HG03442 (cell line): ENCODE results near the gene SKIC2.
"Not testable (repeated sequence)": the region's sequence is repeated elsewhere in the genome, so short reads cannot be mapped to it uniquely, and the experiment has no call there.

Source experiments
- ATAC-seq: cut with Tn5 transposase; IDR thresholded peaks from one replicate; pipeline ENCODE4 v1.9.1; 2021; ENCODE audit warnings: mild to moderate bottlenecking, moderate library complexity; ENCODE audit not compliant: unreplicated experiment

The SKIC2 gene

DNA sequence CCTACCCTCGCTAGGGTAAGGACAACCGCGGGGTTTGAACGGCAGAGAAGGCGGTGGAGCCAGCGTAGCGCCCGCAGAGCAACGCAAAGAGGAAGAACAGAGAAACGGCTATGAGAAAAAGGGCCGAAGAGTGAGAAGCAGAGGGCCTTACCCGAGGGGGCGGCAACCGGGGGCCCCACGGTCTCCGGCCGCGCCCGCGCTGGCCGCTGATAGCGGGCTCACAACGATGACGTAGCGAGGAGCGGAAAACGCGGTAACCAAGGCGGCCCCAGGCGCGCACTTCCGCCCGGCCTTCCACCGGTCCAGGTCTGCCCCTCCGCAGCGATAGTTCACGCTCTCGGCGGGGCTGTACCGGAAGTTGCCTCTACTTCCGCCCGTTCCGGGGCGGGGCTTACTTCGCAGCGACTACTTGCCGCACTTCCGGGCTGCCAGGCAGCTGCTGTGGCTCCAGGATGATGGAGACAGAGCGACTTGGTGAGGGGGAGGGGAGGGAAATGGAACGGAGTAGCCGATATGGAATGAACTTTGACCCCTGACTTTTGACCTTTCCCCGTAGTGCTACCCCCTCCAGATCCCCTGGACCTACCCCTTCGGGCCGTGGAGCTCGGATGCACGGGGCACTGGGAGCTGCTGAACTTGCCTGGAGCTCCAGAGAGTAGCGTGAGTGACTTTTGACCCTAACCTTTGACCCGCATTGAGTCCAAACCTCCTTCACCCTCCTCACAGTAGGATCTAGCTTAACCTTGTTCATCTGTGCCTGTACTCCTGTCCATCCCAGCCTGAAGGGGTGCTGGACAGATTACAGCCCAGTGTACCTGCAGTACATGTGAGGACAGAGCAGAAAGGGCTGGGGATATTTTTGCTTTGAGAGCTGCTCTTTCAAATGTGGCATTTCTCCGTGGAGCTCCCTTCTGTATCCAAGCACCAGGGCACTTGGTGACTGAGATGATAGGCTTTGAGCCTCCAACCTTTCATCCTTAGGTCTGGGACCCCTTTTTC is at the start of gene SKIC2, which contains the start of gene NELFE:
Gene SKIC2, plus strand, starts transcription at position 435 of the 999 bp plus-strand sequence. Its CDS starts 18 bp downstream, at position 453.
Gene NELFE, minus strand, starts transcription at position 231 of the 999 bp plus-strand sequence. CDS start 525 bp downstream, outside the sequence.
- peak; percentile 96 for ATAC-seq

DNA sequence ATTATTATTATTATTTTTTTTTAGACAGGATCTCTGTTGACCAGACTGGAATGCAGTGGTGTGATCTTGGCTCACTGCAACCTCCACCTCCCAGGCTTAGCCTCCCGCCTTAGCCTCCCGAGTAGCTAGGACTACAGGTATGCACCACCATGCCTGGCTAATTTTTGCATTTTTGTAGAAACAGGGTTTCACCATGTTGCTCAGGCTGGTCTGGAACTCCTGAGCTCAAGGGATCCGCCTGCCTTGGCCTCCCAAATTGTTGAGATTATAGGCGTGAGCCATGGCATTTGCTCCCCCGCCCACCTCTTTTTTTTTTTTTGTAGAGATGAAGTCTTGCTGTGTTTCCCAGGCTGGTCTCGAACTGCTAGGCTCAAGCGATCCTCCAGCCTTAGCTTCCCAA is 49.7 kb upstream of the SKIC2 start:
- not testable (repeated sequence) for ATAC-seq

- no peak for ATAC-seq
Observed at GRCh38 chr6:31911826-31912585, 47.0 kb upstream of the SKIC2 start.

- ATAC-seq, result no peak
Observed at GRCh38 chr6:31915351-31915750, 43.6 kb upstream of the SKIC2 start.

GRCh38 chr6:31915756-31916155 is 43.2 kb upstream of the SKIC2 start:
- no peak for ATAC-seq

DNA sequence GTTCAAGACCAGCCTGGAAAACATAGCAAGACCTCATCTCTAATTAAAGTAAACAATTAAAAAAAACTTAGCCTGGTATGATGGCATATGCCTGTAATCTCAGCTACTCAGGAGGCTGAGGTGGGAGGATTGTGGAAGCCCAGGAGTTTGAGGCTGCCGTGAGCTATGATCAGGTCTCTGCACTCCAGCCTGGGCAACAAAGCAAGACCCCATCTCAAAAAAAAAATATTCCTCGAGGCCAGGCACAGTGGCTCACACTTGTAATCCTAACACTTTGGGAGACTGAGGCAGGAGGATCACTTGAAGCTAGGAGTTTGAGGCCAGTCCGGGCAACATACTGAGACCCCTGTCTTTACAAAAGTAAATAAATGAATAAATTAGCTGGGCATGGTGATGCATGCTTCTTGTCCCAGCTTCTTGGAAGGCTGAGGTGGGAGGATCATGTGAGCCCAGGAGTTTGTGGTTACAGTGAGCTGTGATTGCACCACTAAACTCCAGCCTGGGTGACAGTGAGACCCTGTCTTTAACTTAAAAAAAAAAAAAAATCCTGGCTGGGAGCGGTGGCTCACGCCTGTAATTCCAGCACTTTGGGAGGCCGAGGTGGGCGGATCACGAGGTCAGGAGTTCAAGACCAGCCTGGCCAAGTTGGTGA is 40.8 kb upstream of the SKIC2 start:
- no peak for ATAC-seq

DNA sequence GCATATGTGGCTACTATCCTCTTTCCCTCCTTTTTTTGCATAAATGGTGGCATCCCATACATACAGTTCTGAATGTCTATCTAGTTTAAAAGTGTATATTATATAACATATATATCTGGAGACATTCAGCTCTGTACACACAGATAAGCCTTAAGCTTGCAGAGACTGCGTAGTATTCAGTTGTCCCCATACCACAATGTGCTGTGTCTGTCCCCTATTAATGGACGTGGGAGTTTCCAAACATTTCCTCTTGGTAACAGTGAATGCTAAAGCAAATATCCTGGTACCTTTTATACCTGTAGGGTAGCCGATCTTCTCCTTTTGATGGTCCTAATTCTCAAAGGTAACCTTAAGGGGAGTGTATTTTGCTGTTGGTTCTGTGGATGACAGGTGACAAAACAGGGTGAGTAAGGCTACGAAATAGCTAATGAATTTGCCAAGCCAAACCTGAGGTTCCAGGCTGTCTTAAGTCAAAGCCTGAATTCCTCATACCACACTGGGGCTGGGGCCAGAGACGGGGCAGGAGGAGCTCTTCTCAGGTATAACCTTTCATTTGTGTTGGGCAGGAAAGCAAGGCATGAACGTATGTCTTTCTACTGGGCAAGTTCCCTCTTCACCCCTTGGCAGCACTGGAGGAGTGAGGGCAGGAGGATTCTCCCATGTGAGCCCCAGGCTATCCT is 39.2 kb upstream of the SKIC2 start:
- ATAC-seq, result no peak

DNA sequence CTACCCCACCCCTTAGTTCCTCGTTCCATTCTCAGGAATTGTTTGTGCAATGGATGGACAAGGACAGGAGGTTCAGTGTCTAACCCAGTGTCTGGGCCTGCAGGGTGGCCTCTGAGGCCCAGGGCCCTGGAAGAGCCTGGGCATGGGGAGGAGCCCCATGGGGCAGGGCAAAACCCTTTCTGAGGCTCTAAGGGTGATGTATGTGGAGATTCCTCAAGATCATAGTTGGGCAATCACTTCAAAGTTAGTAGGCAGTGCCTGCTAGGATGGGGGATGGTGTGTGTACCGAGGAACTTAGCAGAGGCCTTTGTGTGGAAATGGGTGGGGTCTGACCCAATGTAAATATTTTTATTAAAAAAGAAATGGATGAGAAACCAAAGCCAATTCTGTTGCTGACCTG is 38.2 kb upstream of the SKIC2 start:
- no peak for ATAC-seq

DNA sequence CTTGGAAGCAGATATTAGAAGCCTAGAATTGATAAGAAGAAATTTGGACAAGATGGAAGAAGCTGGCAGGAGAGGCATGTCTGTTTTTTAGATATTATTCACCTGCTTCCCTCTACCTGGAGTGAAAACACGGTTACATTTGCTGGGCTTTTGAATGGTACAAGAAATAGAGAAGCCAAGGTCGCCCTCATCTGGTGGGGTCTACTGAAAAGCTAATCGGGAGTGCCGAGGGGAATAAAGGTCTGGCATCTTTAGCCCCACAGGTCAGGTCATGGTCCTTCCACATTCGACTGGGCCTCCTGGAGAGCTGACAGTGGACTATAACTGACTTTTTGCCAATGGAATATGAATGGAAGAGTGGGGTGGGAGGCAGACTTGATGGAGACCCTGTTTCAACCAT is 36.0 kb upstream of the SKIC2 start:
- ATAC-seq, result no peak

DNA sequence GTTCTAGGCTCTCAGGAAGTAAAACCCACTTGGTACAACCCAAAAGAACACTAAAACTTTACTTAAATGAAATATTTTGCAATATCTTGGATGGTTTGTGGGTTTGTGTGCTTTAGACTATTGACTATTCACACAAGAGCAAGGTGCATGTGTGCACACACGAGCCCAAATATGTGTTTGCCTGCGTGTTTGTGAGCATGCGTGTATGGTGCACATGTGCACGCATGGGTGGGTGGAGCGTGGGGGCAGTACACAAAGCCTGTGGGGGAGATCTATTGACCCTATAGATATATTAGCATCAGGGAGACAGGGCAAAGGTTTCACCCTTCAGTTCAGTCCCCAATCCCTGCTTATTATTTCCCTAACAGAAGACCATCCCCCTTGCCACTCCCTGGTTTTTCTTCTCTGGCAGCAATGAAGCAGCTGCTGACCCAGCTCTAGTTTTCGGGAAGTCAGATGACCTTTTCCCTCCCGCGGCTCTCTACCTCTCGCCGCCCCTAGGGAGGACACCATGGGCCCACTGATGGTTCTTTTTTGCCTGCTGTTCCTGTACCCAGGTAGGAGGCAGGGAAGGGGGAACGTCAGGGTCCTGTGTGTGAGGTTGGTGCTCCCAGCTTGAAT is 31.6 kb upstream of the SKIC2 start, which contains the start of gene C2:
Gene C2, plus strand, starts transcription at position 476 of the 621 bp plus-strand sequence. Its CDS starts 36 bp downstream, at position 512.
- ATAC-seq, result no peak

DNA sequence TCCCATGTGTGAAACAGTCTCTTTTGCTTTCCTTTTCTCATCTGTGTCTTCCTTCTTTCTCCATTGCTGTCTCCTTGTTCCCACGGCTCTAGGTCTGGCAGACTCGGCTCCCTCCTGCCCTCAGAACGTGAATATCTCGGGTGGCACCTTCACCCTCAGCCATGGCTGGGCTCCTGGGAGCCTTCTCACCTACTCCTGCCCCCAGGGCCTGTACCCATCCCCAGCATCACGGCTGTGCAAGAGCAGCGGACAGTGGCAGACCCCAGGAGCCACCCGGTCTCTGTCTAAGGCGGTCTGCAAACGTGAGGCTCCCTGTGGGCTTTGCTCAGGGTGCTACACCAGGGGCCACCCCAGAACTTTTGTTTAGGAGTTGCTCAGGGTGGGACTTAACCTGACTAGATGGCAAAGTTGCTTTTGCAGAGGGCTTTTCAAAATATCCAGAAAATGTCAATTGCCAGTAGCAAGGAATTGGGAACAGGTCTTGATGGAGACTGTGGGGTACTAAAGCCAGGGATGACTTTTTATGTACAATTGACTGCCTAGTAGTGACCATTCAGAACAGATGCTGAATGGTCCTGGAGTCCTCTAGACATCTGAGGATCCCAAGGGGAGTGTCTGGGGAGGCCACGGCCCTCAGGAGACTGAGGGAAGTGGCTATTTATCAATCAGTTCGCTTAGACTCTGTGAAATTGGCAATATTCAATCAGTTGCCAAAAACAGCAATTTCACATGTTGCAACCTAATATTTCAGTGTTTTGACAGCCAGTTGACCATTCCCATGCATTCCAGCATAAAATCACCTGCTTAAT is 30.9 kb upstream of the SKIC2 start:
- ATAC-seq, result no peak

DNA sequence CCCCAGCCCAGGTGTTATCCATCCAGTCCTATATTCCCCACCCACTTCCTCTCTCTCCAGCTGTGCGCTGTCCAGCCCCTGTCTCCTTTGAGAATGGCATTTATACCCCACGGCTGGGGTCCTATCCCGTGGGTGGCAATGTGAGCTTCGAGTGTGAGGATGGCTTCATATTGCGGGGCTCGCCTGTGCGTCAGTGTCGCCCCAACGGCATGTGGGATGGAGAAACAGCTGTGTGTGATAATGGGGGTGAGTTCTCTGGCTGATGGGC is 30.4 kb upstream of the SKIC2 start:
- ATAC-seq, result no peak

- no peak for ATAC-seq
Observed at GRCh38 chr6:31930962-31931361, 28.0 kb upstream of the SKIC2 start.

GRCh38 chr6:31932137-31932536 is 26.8 kb upstream of the SKIC2 start:
- ATAC-seq, result not testable (repeated sequence)

DNA sequence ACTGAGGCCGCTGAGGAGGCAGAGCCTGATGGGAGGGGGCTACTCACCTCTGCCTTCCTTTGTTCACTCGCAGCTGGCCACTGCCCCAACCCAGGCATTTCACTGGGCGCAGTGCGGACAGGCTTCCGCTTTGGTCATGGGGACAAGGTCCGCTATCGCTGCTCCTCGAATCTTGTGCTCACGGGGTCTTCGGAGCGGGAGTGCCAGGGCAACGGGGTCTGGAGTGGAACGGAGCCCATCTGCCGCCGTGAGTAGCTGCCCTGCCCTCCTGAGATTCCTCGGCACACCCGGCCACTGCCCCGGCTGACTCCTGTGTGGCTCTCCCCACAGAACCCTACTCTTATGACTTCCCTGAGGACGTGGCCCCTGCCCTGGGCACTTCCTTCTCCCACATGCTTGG is 25.4 kb upstream of the SKIC2 start:
- no peak for ATAC-seq

DNA sequence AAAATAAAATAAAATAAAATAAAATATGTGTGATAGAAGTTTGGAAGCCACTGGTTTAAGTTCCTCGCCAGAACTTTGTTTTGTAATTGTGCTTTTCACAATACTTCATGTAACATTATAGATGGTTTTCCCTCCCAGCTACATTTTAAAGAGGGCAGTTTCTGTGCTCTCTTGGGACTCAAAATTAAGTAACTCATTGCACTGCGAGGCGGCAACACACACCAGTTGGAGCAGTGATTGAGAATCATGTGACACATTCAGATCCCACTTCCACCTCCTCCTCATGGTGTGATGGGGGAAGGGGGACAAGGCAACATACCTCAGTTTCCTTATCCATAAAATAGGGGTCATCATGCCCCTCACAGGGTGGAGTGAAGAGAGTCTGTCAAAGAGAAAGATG is 24.0 kb upstream of the SKIC2 start:
- no peak for ATAC-seq

- no peak for ATAC-seq
Observed at GRCh38 chr6:31935823-31936222, 23.2 kb upstream of the SKIC2 start.

DNA sequence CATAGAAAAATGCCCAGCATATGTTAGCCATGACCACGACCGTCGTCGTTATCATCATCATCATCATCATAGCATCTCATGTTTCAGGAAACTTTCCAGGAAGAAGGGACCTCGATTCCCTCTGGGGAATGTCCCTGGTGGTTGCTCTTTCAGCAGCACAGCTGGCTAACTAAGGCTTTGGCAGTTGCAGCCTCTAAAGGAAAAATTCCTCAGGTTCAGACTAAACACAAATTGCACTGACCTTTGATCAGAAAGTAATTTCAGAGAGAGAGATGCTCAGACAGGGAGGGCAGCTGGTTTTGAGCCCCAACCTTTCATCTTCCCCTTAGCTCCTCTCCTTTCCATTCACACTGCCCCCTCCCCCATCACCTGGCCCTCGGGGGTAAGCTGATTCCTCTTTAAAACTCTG is 18.7 kb upstream of the SKIC2 start:
- ATAC-seq, result no peak

GRCh38 chr6:31943742-31944141 is 15.2 kb upstream of the SKIC2 start:
- ATAC-seq, result no peak

GRCh38 chr6:31945154-31945506 is 13.8 kb upstream of the SKIC2 start:
- ATAC-seq, result no peak
